Endodermal cell (in vitro differentiated cells): ENCODE measurements around the gene GAL3ST2. TPM values are rescaled to one million over a fixed set of nuclear protein-coding genes. Genes with fewer than 3 reads are reported as not detected.

Experiments
- DNase-seq: peaks from one replicate; pipeline ENCODE4 v3.0.0-alpha.2; 2017
- H3K27ac ChIP-seq: 2 replicates; pipeline ENCODE4 v1.5.1; 2013; ENCODE audit warnings: mild to moderate bottlenecking, low read depth, low read length, moderate library complexity
- H3K27me3 ChIP-seq: 2 replicates; pipeline ENCODE4 v1.6.1; 2013; ENCODE audit warnings: mild to moderate bottlenecking, low read length, moderate library complexity; ENCODE audit not compliant: insufficient read depth, control insufficient read depth, poor library complexity, severe bottlenecking
- H3K36me3 ChIP-seq: 2 replicates; pipeline ENCODE4 v1.7.0; 2013; ENCODE audit warnings: mild to moderate bottlenecking, low read length, moderate library complexity; ENCODE audit not compliant: control insufficient read depth, insufficient read depth
- H3K4me1 ChIP-seq: one replicate; pipeline ENCODE4 v1.7.0; 2013; ENCODE audit warnings: low read length; ENCODE audit not compliant: control insufficient read depth, insufficient read depth
- H3K4me3 ChIP-seq: 2 replicates; pipeline ENCODE4 v1.5.1; 2013; ENCODE audit warnings: mild to moderate bottlenecking, low read length, moderate library complexity
- H3K9ac ChIP-seq: 2 replicates; pipeline ENCODE4 v1.6.1; 2013; ENCODE audit warnings: mild to moderate bottlenecking, low read length, moderate library complexity; ENCODE audit not compliant: poor library complexity, severe bottlenecking; ENCODE audit errors: extremely low read depth
- H3K9me3 ChIP-seq: 2 replicates; pipeline ENCODE4 v1.6.1; 2013; ENCODE audit warnings: mild to moderate bottlenecking, low read length, moderate library complexity; ENCODE audit not compliant: control insufficient read depth
- H3K27ac Mint-ChIP-seq: 2 replicates; pipeline ENCODE4 v1.8.0; 2020; ENCODE audit warnings: mixed read lengths
- H3K27me3 Mint-ChIP-seq: 2 replicates; pipeline ENCODE4 v1.8.0; 2021; ENCODE audit warnings: mild to moderate bottlenecking, mixed read lengths; ENCODE audit not compliant: insufficient read depth
- H3K36me3 Mint-ChIP-seq: 2 replicates; pipeline ENCODE4 v1.8.0; 2020; ENCODE audit warnings: low read depth, mixed read lengths
- H3K4me1 Mint-ChIP-seq: 2 replicates; pipeline ENCODE4 v1.8.0; 2020; ENCODE audit warnings: mixed read lengths
- H3K4me3 Mint-ChIP-seq: 2 replicates; pipeline ENCODE4 v1.8.0; 2020; ENCODE audit warnings: mild to moderate bottlenecking, moderate library complexity, mixed read lengths
- H3K9me3 Mint-ChIP-seq: 2 replicates; pipeline ENCODE4 v1.8.0; 2020; ENCODE audit warnings: mild to moderate bottlenecking, mixed read lengths
- CTCF ChIP-seq: fragments of 200-600 bp; sonication (generic); conservative IDR thresholded peaks from 2 replicates; pipeline ENCODE4 v1.5.0; 2021; ENCODE audit warnings: antibody characterized with exemption, mild to moderate bottlenecking
- WGBS, 2 experiments: methylation state at CpG; one replicate each; pipeline versions ENCODE4 v1.1.5 to v1.1.7; 2013; ENCODE audit warnings: missing lambda C conversion rate in 2 of 2, mixed read lengths in 1 of 2; ENCODE audit not compliant: insufficient coverage in 1 of 2, insufficient read length in 1 of 2; 5-methylcytosine and 5-hydroxymethylcytosine counted together
- total RNA-seq, 2 donors: library from RNA; stranded (reverse); fragmentation: NEBNext Ultra II Directional in 1 of 2; extraction: Animal tissue kit (Norgen Biotek cat#: 25700) in 1 of 2; gene quantifications; 2 replicates in 1 of 2; 3 replicates in 1 of 2; pipeline ENCODE4 v1.2.1, GENCODE V29; 2021

The GAL3ST2 gene
- total RNA-seq, 2 donors from 2014 or later, result 0.57 to 0.91 TPM

- Histone ChIP-seq H3K4me3 (no peak overlapping the region), H3K27ac (no peak overlapping the region), H3K9me3 (no peaks in the 10 kb centered on the region), H3K36me3 (no peaks in the 10 kb centered on the region), H3K4me1 (no peaks in the 10 kb centered on the region), H3K9ac (no peak overlapping the region), H3K27me3 (peaks cover 14% of the 10 kb centered on the region)
- H3K4me1 Mint-ChIP-seq, result peaks cover under 1% of the 10 kb centered on the region
- peak; percentile 61 for DNase-seq
- H3K27ac Mint-ChIP-seq, result no peak overlapping the region
- 86 to 89% methylated on average over 23 to 29 of the region's 29 CpGs for WGBS, 2 experiments
- peaks cover 29% of the 10 kb centered on the region for H3K27me3 Mint-ChIP-seq
- H3K36me3 Mint-ChIP-seq, result no peaks in the 10 kb centered on the region
- no peak for TF ChIP-seq CTCF
- peak overlapping the region; percentile 31 for H3K4me3 Mint-ChIP-seq
- H3K9me3 Mint-ChIP-seq, result no peaks in the 10 kb centered on the region
Observed at GRCh38 chr2:241842620-241843211, 66.1 kb downstream of the GAL3ST2 start.

- Mint-ChIP-seq H3K27ac (no peak overlapping the region), H3K4me1 (no peaks in the 10 kb centered on the region), H3K36me3 (no peaks in the 10 kb centered on the region), H3K27me3 (peaks cover 29% of the 10 kb centered on the region), H3K9me3 (no peaks in the 10 kb centered on the region), H3K4me3 (peak overlapping the region; percentile 31)
- Histone ChIP-seq H3K36me3 (no peaks in the 10 kb centered on the region), H3K27ac (no peak overlapping the region), H3K4me1 (no peaks in the 10 kb centered on the region), H3K4me3 (no peak overlapping the region), H3K27me3 (peaks cover 14% of the 10 kb centered on the region), H3K9me3 (no peaks in the 10 kb centered on the region), H3K9ac (no peak overlapping the region)
- WGBS, 2 experiments, result 70 to 90% methylated on average over 17 to 48 of the region's 52 CpGs
- no peak for TF ChIP-seq CTCF
- DNase-seq, result peak; percentile 46
Observed at GRCh38 chr2:241843321-241844065, 66.9 kb downstream of the GAL3ST2 start.

DNA sequence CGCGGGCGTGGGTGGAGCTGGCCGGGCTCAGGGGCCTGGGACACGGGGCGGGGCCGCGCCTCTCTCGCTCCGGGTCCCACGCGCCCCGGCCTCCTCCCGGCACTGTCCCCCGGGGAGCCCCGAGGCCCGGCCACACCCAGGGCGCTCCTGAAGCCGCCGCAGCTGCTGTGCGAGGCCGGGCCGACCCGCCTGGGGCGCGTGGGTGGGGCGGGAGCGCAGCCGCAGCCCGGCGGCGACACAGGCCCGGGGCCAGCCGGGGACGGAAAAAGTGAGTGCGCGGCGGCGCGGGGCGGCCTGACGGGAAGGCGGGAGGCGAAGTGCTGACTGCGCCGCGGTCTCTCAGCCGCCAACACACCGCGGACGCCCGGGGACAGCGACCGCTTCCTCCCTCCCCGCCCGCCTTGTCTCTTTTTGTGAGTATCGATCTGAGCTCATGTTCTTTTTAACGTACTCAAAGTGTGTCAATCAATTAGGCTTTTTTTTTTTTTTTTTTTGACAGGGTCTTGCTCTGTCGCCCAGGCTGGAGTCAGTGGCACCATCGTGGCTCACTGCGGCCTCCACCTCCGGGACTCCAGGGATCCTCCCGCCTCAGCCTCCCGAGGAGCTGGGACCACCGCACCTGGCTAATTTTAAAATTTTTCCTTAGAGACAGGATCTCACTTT is 67.6 kb downstream of the GAL3ST2 start:
- Mint-ChIP-seq H3K27me3 (peaks cover 32% of the 10 kb centered on the region), H3K27ac (no peak overlapping the region)
- 2 to 17% methylated on average over 25 to 65 of the region's 65 CpGs for WGBS, 2 experiments

More for the DNA sequence above, 67.6 kb downstream of the GAL3ST2 start:
- no peak overlapping the region for H3K27ac ChIP-seq
- peak; percentile 81 for DNase-seq
- peaks cover 14% of the 10 kb centered on the region for H3K27me3 ChIP-seq
- H3K36me3 Mint-ChIP-seq, result no peaks in the 10 kb centered on the region
- peak overlapping the region; percentile 55 for H3K4me3 Mint-ChIP-seq
- no peaks in the 10 kb centered on the region for H3K9me3 Mint-ChIP-seq
- H3K4me1 ChIP-seq, result no peaks in the 10 kb centered on the region
- peak; percentile 31 for TF ChIP-seq CTCF
- H3K4me1 Mint-ChIP-seq, result no peaks in the 10 kb centered on the region
- no peak overlapping the region for H3K9ac ChIP-seq
- H3K36me3 ChIP-seq, result no peaks in the 10 kb centered on the region
- no peaks in the 10 kb centered on the region for H3K9me3 ChIP-seq
- H3K4me3 ChIP-seq, result peak overlapping the region; percentile 60
